ENCODE results near the gene INSR.

Gene INSR

GRCh38 chr19:7294558-7295212, 471 bp upstream of the INSR start:
- Histone ChIP-seq H3K27me3 (no peaks in the 10 kb centered on the region), H3K36me3 (no peaks in the 10 kb centered on the region), H3K4me1 (peaks cover 0 to 33% (median 15%) of the 10 kb centered on the region in 4 donors), H3K9me3 (no peaks in the 10 kb centered on the region), H3K4me3 (peak overlapping the region; percentile 99 to 100), H3K27ac (peak overlapping the region; percentile 96 to 99)
- peak; percentile 59 to 68 for TF ChIP-seq CTCF (IDR thresholded peaks at IDR 0.05)
- intact Hi-C loops (cut with DNase I; ENCODE audit: low total_unique reads) = loop anchor here (1.0 to 5.0 kb wide), 3 partner anchors 52 to 137 kb away; no protein-coding TSS in a partner anchor
- DNase-seq = peak; percentile 78 to 92

GRCh38 chr19:7292950-7293761, 1.1 kb downstream of the INSR start:
- Histone ChIP-seq H3K27me3 (no peaks in the 10 kb centered on the region), H3K9me3 (no peaks in the 10 kb centered on the region), H3K4me1 (peaks cover 0 to 41% (median 22%) of the 10 kb centered on the region in 4 donors), H3K27ac (peak overlapping the region; percentile 96 to 99), H3K36me3 (peaks cover 0 to under 1% (median 0%) of the 10 kb centered on the region in 3 donors), H3K4me3 (peak overlapping the region; percentile 99 to 100)
- intact Hi-C loops (cut with DNase I; ENCODE audit: low total_unique reads) = loop anchor here (5.0 kb wide), 2 partner anchors 51 to 136 kb away; no protein-coding TSS in a partner anchor
- no peak for TF ChIP-seq CTCF (IDR thresholded peaks at IDR 0.05)
- DNase-seq = peak; percentile 35 to 80

- peaks cover 0 to 43% (median 23%) of the 10 kb centered on the region in 4 donors for H3K4me1 ChIP-seq
- intact Hi-C loops (cut with DNase I; ENCODE audit: low total_unique reads) = loop anchor here (5.0 kb wide), 2 partner anchors 50 to 135 kb away; no protein-coding TSS in a partner anchor
- DNase-seq = no peak
Observed at GRCh38 chr19:7292352-7292949, 1.8 kb downstream of the INSR start.

GRCh38 chr19:7288977-7289376, 5.2 kb downstream of the INSR start:
- TF ChIP-seq CTCF (IDR thresholded peaks at IDR 0.05) = no peak
- Histone ChIP-seq H3K27me3 (no peaks in the 10 kb centered on the region), H3K27ac (peak overlapping the region in 1 of 2 donors; percentile 48), H3K4me3 (no peak overlapping the region), H3K9me3 (no peaks in the 10 kb centered on the region), H3K36me3 (peaks cover 0 to 10% (median 6%) of the 10 kb centered on the region in 3 donors), H3K4me1 (peaks cover 0 to 38% (median 17%) of the 10 kb centered on the region in 4 donors)
- DNase-seq = no peak
- intact Hi-C loops (cut with DNase I; ENCODE audit: low total_unique reads) = no loop called here

More at GRCh38 chr19:7292352-7292949, 1.8 kb downstream of the INSR start:
- H3K27me3 ChIP-seq = no peaks in the 10 kb centered on the region
- H3K9me3 ChIP-seq = no peaks in the 10 kb centered on the region
- no peak for TF ChIP-seq CTCF (IDR thresholded peaks at IDR 0.05)
- peak overlapping the region; percentile 96 to 99 for H3K27ac ChIP-seq
- H3K4me3 ChIP-seq = peak overlapping the region; percentile 99 to 100
- H3K36me3 ChIP-seq = peaks cover 0 to 7% (median 3%) of the 10 kb centered on the region in 3 donors

GRCh38 chr19:7288131-7288530, 6.1 kb downstream of the INSR start:
- Histone ChIP-seq H3K27ac (peak overlapping the region in 1 of 2 donors; percentile 48), H3K27me3 (no peaks in the 10 kb centered on the region), H3K36me3 (peaks cover 0 to 10% (median 6%) of the 10 kb centered on the region in 3 donors), H3K9me3 (no peaks in the 10 kb centered on the region), H3K4me3 (no peak overlapping the region), H3K4me1 (peaks cover 0 to 37% (median 16%) of the 10 kb centered on the region in 4 donors)
- DNase-seq = no peak
- intact Hi-C loops (cut with DNase I; ENCODE audit: low total_unique reads) = no loop called here
- no peak for TF ChIP-seq CTCF (IDR thresholded peaks at IDR 0.05)

Measured in tibial artery (tissue), 4 donors.